H9 (cell line): ENCODE results near the gene ACADSB. TPM values are rescaled to one million over a fixed set of nuclear protein-coding genes. Genes with fewer than 3 reads are reported as not detected.

Experiments
- DNase-seq: peaks from one replicate; pipeline ENCODE4 v3.0.0-alpha.2; 2017
- H2AFZ ChIP-seq: one replicate; pipeline ENCODE4 v1.6.1; 2013; ENCODE audit warnings: mild to moderate bottlenecking, low read length, control low read depth, moderate library complexity
- H2AK5ac ChIP-seq: 2 replicates; pipeline ENCODE4 v1.6.1; 2013; ENCODE audit warnings: low read length, control low read depth, mixed read lengths; ENCODE audit not compliant: insufficient read length
- H2BK120ac ChIP-seq: one replicate; pipeline ENCODE4 v1.6.1; 2013; ENCODE audit warnings: low read depth, mild to moderate bottlenecking, low read length, control low read depth, inconsistent platforms; ENCODE audit not compliant: poor library complexity, severe bottlenecking
- H2BK12ac ChIP-seq: 2 replicates; pipeline ENCODE4 v1.6.1; 2013; ENCODE audit warnings: low read length, control low read depth, mixed read lengths, low read depth; ENCODE audit not compliant: insufficient read length
- H2BK15ac ChIP-seq: 2 replicates; pipeline ENCODE4 v1.6.1; 2013; ENCODE audit warnings: low read depth, low read length, control low read depth
- H2BK20ac ChIP-seq: one replicate; pipeline ENCODE4 v1.6.1; 2013; ENCODE audit warnings: low read depth, mild to moderate bottlenecking, low read length, control low read depth, inconsistent platforms; ENCODE audit not compliant: poor library complexity, severe bottlenecking
- H2BK5ac ChIP-seq: 2 replicates; pipeline ENCODE4 v1.6.1; 2013; ENCODE audit warnings: low read length, control low read depth, mixed read lengths; ENCODE audit not compliant: insufficient read length
- H3K14ac ChIP-seq: 2 replicates; pipeline ENCODE4 v1.6.1; 2013; ENCODE audit warnings: low read length, control low read depth; ENCODE audit not compliant: insufficient read depth
- H3K18ac ChIP-seq: 2 replicates; pipeline ENCODE4 v1.6.1; 2013; ENCODE audit warnings: low read depth, mild to moderate bottlenecking, mixed read lengths, low read length, control low read depth; ENCODE audit not compliant: insufficient read length
- H3K23ac ChIP-seq: 2 replicates; pipeline ENCODE4 v1.6.1; 2013; ENCODE audit warnings: low read length, control low read depth, mixed read lengths, low read depth; ENCODE audit not compliant: insufficient read length
- H3K23me2 ChIP-seq: 2 replicates; pipeline ENCODE4 v1.6.1; 2013; ENCODE audit warnings: low read depth, mild to moderate bottlenecking, mixed read lengths, low read length, control low read depth; ENCODE audit not compliant: insufficient read length, poor library complexity, severe bottlenecking
- H3K27ac ChIP-seq: 2 replicates; pipeline ENCODE4 v1.5.1; 2013; ENCODE audit warnings: low read length, control low read depth, mixed read lengths, low read depth; ENCODE audit not compliant: insufficient read length
- H3K27me3 ChIP-seq: 2 replicates; pipeline ENCODE4 v1.6.1; 2013; ENCODE audit warnings: low read length, control low read depth, inconsistent platforms; ENCODE audit not compliant: insufficient read depth
- H3K4ac ChIP-seq: 2 replicates; pipeline ENCODE4 v1.6.1; 2013; ENCODE audit warnings: low read depth, mild to moderate bottlenecking, control low read depth, inconsistent platforms, low read length, moderate library complexity
- H3K4me1 ChIP-seq: 2 replicates; pipeline ENCODE4 v1.6.1; 2013; ENCODE audit warnings: low read length, control low read depth, inconsistent platforms; ENCODE audit not compliant: insufficient read depth
- H3K4me2 ChIP-seq: 2 replicates; pipeline ENCODE4 v1.6.1; 2013; ENCODE audit warnings: low read length, control low read depth, mixed read lengths; ENCODE audit not compliant: insufficient read length, insufficient read depth
- H3K56ac ChIP-seq: 2 replicates; pipeline ENCODE4 v1.6.1; 2013; ENCODE audit warnings: low read depth, mild to moderate bottlenecking, mixed read lengths, low read length, control low read depth; ENCODE audit not compliant: insufficient read length
- H3K79me1 ChIP-seq: 2 replicates; pipeline ENCODE4 v1.6.1; 2013; ENCODE audit warnings: low read depth, mild to moderate bottlenecking, moderate library complexity, low read length, control low read depth, inconsistent platforms; ENCODE audit not compliant: insufficient read depth, poor library complexity, severe bottlenecking
- H3K79me2 ChIP-seq: 2 replicates; pipeline ENCODE4 v1.6.1; 2013; ENCODE audit warnings: low read length, control low read depth, inconsistent platforms; ENCODE audit not compliant: insufficient read depth
- H3K9ac ChIP-seq: 2 replicates; pipeline ENCODE4 v1.6.1; 2013; ENCODE audit warnings: low read length, control low read depth, mixed read lengths; ENCODE audit not compliant: insufficient read length; ENCODE audit errors: extremely low read depth
- H3K9me3 ChIP-seq: one replicate; pipeline ENCODE4 v1.6.1; 2013; ENCODE audit warnings: low read depth, low read length, inconsistent platforms; ENCODE audit not compliant: control insufficient read depth
- H3T11ph ChIP-seq: one replicate; pipeline ENCODE4 v1.6.1; 2013; ENCODE audit warnings: mild to moderate bottlenecking, low read length, control low read depth, inconsistent platforms
- H4K20me1 ChIP-seq: one replicate; pipeline ENCODE4 v1.6.1; 2013; ENCODE audit not compliant: control insufficient read depth, insufficient read length, insufficient read depth
- H4K5ac ChIP-seq: 2 replicates; pipeline ENCODE4 v1.6.1; 2013; ENCODE audit warnings: low read depth, mild to moderate bottlenecking, mixed read lengths, low read length, control low read depth; ENCODE audit not compliant: insufficient read length
- H4K8ac ChIP-seq: replicated peaks from 2 replicates; pipeline ENCODE4 v1.6.1; 2013; ENCODE audit warnings: low read length, control low read depth, mixed read lengths, low read depth; ENCODE audit not compliant: insufficient read length
- H4K91ac ChIP-seq: 2 replicates; pipeline ENCODE4 v1.6.1; 2013; ENCODE audit warnings: low read depth, mild to moderate bottlenecking, moderate library complexity, mixed read lengths, low read length, control low read depth; ENCODE audit not compliant: insufficient read length
- H3K27ac Mint-ChIP-seq, 3 experiments: 2 replicates in 2 of 3; 3 replicates in 1 of 3; pipeline ENCODE4 v1.8.0; 2020 to 2021; ENCODE audit warnings: mixed read lengths in 3 of 3, mild to moderate bottlenecking in 1 of 3, moderate library complexity in 1 of 3
- H3K27me3 Mint-ChIP-seq: 2 replicates; pipeline ENCODE4 v1.8.0; 2021; ENCODE audit warnings: low read depth, mild to moderate bottlenecking, moderate library complexity, mixed read lengths
- H3K36me3 Mint-ChIP-seq, 3 experiments: 2 replicates in 2 of 3; 3 replicates in 1 of 3; pipeline ENCODE4 v1.8.0; 2020 to 2021; ENCODE audit warnings: low read depth in 3 of 3, mixed read lengths in 3 of 3; ENCODE audit not compliant: insufficient read depth in 1 of 3
- H3K4me1 Mint-ChIP-seq, 2 experiments: 2 replicates each; pipeline ENCODE4 v1.8.0; 2020; ENCODE audit warnings: mixed read lengths in 2 of 2
- H3K4me3 Mint-ChIP-seq, 2 experiments: 2 replicates in 1 of 2; 3 replicates in 1 of 2; pipeline ENCODE4 v1.8.0; 2020 to 2021; ENCODE audit warnings: mild to moderate bottlenecking in 2 of 2, mixed read lengths in 2 of 2, moderate library complexity in 1 of 2
- H3K9me3 Mint-ChIP-seq, 2 experiments: 2 replicates in 1 of 2; 3 replicates in 1 of 2; pipeline ENCODE4 v1.8.0; 2020; ENCODE audit warnings: mild to moderate bottlenecking in 2 of 2, mixed read lengths in 2 of 2, moderate library complexity in 1 of 2
- CTCF ChIP-seq: fragments of 200-600 bp; sonication (generic); conservative IDR thresholded peaks from 3 replicates; pipeline ENCODE4 v1.8.0; 2021; ENCODE audit warnings: antibody characterized with exemption, mild to moderate bottlenecking
- WGBS: extraction: QIAGEN DNeasy Blood & Tissue Kit; methylation state at CpG from one replicate; pipeline ENCODE4 v1.1.7; 2013; ENCODE audit warnings: missing lambda C conversion rate, low lambda C conversion rate, mixed read lengths; ENCODE audit not compliant: insufficient read length; ENCODE audit errors: extremely low coverage; 5-methylcytosine and 5-hydroxymethylcytosine counted together
- total RNA-seq: library from RNA; stranded (reverse); gene quantifications from 2 replicates; pipeline ENCODE4 v1.2.1, GENCODE V29; 2021

The ACADSB gene
- total RNA-seq, 1 experiment from 2014 or later = 35.1 TPM

- H2BK12ac ChIP-seq = no peak overlapping the region
- H4K8ac ChIP-seq = no peak overlapping the region
- H2BK15ac ChIP-seq = no peak overlapping the region
- no peak overlapping the region for H3K23ac ChIP-seq
- no CpG with 5 or more reads among the region's 3 CpGs for WGBS
- no peak overlapping the region for H4K5ac ChIP-seq
- no peak overlapping the region for H2BK20ac ChIP-seq
- no peaks in the 10 kb centered on the region for H3K9me3 ChIP-seq
- Mint-ChIP-seq H3K9me3 (peaks cover 0 to 6% of the 10 kb centered on the region in 2 experiments; a peak in 3 of 5 replicates), H3K4me1 (peaks cover 49 to 50% of the 10 kb centered on the region in 2 experiments), H3K27ac (no peak overlapping the region), H3K4me3 (no peak overlapping the region), H3K27me3 (peaks cover 28% of the 10 kb centered on the region), H3K36me3 (peaks cover 21 to 31% (median 28%) of the 10 kb centered on the region in 3 experiments; a peak in 6 of 7 replicates)
- H3K4me1 ChIP-seq = peaks cover 10% of the 10 kb centered on the region; the same call in 1 of the 2 replicates
- H4K91ac ChIP-seq = no peak overlapping the region
- no peaks in the 10 kb centered on the region for H4K20me1 ChIP-seq
- H3K14ac ChIP-seq = no peak overlapping the region
- H2AK5ac ChIP-seq = no peak overlapping the region
- H3K23me2 ChIP-seq = peaks cover 18% of the 10 kb centered on the region
- no peaks in the 10 kb centered on the region for H3K79me1 ChIP-seq
- H3T11ph ChIP-seq = no peak overlapping the region
- no peak overlapping the region for H3K9ac ChIP-seq
- no peak overlapping the region for H3K4ac ChIP-seq
- no peak overlapping the region for H3K18ac ChIP-seq
- H2AFZ ChIP-seq = no peak overlapping the region
- peaks cover 16% of the 10 kb centered on the region; the same call in 1 of the 2 replicates for H3K27me3 ChIP-seq
- TF ChIP-seq CTCF = no peak
- no peak overlapping the region for H3K56ac ChIP-seq
- DNase-seq = no peak
- H2BK120ac ChIP-seq = no peak overlapping the region
- no peaks in the 10 kb centered on the region; the same call in 1 of the 2 replicates for H3K79me2 ChIP-seq
- H3K27ac ChIP-seq = no peak overlapping the region
- no peak overlapping the region for H3K4me2 ChIP-seq
- no peak overlapping the region for H2BK5ac ChIP-seq
Measured at GRCh38 chr10:123011987-123012386, 3.2 kb downstream of the ACADSB start.
